Measurements from ENCODE around the gene LLGL1.

Gene LLGL1
- total RNA-seq: 37.4 to 53.4 reads per million in 2 donors

GRCh38 chr17:18225121-18225641 lies at the start of gene LLGL1:
Gene LLGL1 (plus strand): TSS chr17:18225635. CDS start chr17:18225683, 48 bp downstream.
- peak; percentile 95 for DNase-seq

- DNase-seq: no peak
These were observed 49.3 kb upstream of the LLGL1 start for GRCh38 chr17:18176176-18176575.

GRCh38 chr17:18177133-18177532 lies 48.3 kb upstream of the LLGL1 start:
- DNase-seq: no peak

- DNase-seq: no peak
These were observed 47.7 kb upstream of the LLGL1 start for GRCh38 chr17:18177722-18178121.

GRCh38 chr17:18179196-18179595 lies 46.2 kb upstream of the LLGL1 start:
- DNase-seq: no peak

GRCh38 chr17:18179804-18180203 lies 45.6 kb upstream of the LLGL1 start:
- DNase-seq: no peak

GRCh38 chr17:18181358-18181757 lies 44.1 kb upstream of the LLGL1 start:
- DNase-seq: no peak

- peak; percentile 4 for DNase-seq
These were observed 43.1 kb upstream of the LLGL1 start for GRCh38 chr17:18182110-18182977.

- peak; percentile 72 for DNase-seq
These were observed 42.5 kb upstream of the LLGL1 start for GRCh38 chr17:18182978-18183333.

- peak; percentile 97 for DNase-seq
These were observed 41.9 kb upstream of the LLGL1 start, which contains the start of gene ALKBH5 for GRCh38 chr17:18183334-18184142. Gene ALKBH5 (plus strand): TSS chr17:18183828. CDS start chr17:18184244, 416 bp downstream.

GRCh38 chr17:18184143-18185031 lies 41.0 kb upstream of the LLGL1 start:
- peak; percentile 71 for DNase-seq

- DNase-seq: no peak
These were observed 40.0 kb upstream of the LLGL1 start for GRCh38 chr17:18185391-18185790.

- DNase-seq: no peak
These were observed 39.4 kb upstream of the LLGL1 start for GRCh38 chr17:18185832-18186626.

GRCh38 chr17:18186627-18186982 lies 38.8 kb upstream of the LLGL1 start:
- DNase-seq: no peak

- no peak for DNase-seq
These were observed 38.2 kb upstream of the LLGL1 start for GRCh38 chr17:18187226-18187625.

- DNase-seq: no peak
These were observed 37.3 kb upstream of the LLGL1 start for GRCh38 chr17:18187821-18188761.

- no peak for DNase-seq
These were observed 34.7 kb upstream of the LLGL1 start for GRCh38 chr17:18190628-18191235.

- DNase-seq: no peak
These were observed 34.2 kb upstream of the LLGL1 start for GRCh38 chr17:18191236-18191667.

- DNase-seq: no peak
These were observed 33.5 kb upstream of the LLGL1 start for GRCh38 chr17:18191967-18192366.

GRCh38 chr17:18194394-18194793 lies 31.0 kb upstream of the LLGL1 start:
- DNase-seq: no peak

All from T-helper 9 cell (primary cell).